NB4 (cell line): ENCODE results near the gene PMAIP1.

Experiments
- CTCF ChIP-seq: IDR thresholded peaks from one replicate; pipeline ENCODE4 v1.5.1; 2012; ENCODE audit warnings: low read depth, low read length
- MAX ChIP-seq: IDR thresholded peaks from 2 replicates; pipeline ENCODE4 v1.6.1; 2011; ENCODE audit warnings: low read depth, low read length
- MYC ChIP-seq: IDR thresholded peaks from 2 replicates; pipeline ENCODE4 v1.6.1; 2011; ENCODE audit warnings: low read depth, low read length
- POLR2A ChIP-seq: IDR thresholded peaks from 2 replicates; pipeline ENCODE4 v1.6.1; 2011; ENCODE audit warnings: mild to moderate bottlenecking; ENCODE audit not compliant: insufficient read length; ENCODE audit errors: extremely low read depth

GRCh38 chr18:59918997-59919396 lies 19.2 kb downstream of the PMAIP1 start:
- TF ChIP-seq MAX = no peak
- TF ChIP-seq CTCF = no peak
- no peak for TF ChIP-seq POLR2A
- TF ChIP-seq MYC = no peak
